K562 (cell line): ENCODE data around the gene WDR46. TPM values are rescaled to one million over a fixed set of nuclear protein-coding genes. Genes with fewer than 3 reads are reported as not detected.

ENCODE experiments used
- BRCA1 ChIP-seq, 2 experiments: fragments of 450-650 bp in 1 of 2; sonication (generic) in 1 of 2; formaldehyde crosslinking in 1 of 2; IDR thresholded peaks; 2 replicates each; pipeline versions ENCODE4 v1.5.0 to v1.6.1; 2017 to 2020; ENCODE audit warnings: mild to moderate bottlenecking in 1 of 2, missing genetic modification reagents in 1 of 2
- ESRRB ChIP-seq: fragments of 250-450 bp; sonication (Bioruptor Pico); IDR thresholded peaks from 2 replicates; pipeline ENCODE4 v1.5.0; 2020; ENCODE audit warnings: mild to moderate bottlenecking, moderate library complexity, borderline replicate concordance
- EWSR1 ChIP-seq: fragments of 450-650 bp; IDR thresholded peaks from 2 replicates; pipeline ENCODE4 v1.6.1; 2018; ENCODE audit warnings: borderline replicate concordance, mild to moderate bottlenecking, low read depth, moderate library complexity; ENCODE audit not compliant: partially characterized antibody
- HSF4 ChIP-seq: fragments of 250-450 bp; sonication (Bioruptor Pico); IDR thresholded peaks from 2 replicates; pipeline ENCODE4 v2.1.2; 2022; ENCODE audit warnings: mild to moderate bottlenecking, moderate library complexity, borderline replicate concordance
- NR2C2 ChIP-seq, 2 experiments: fragments of 200-800 bp in 1 of 2; sonication (Bioruptor generic) in 1 of 2; sonication (generic) in 1 of 2; formaldehyde crosslinking in 1 of 2; IDR thresholded peaks; 2 replicates each; pipeline versions ENCODE4 v1.6.1 to v1.8.0; 2016 to 2022; ENCODE audit warnings: mild to moderate bottlenecking in 1 of 2, missing compliant biosample characterization in 1 of 2, missing genetic modification characterization in 1 of 2, missing genetic modification reagents in 1 of 2
- RB1 ChIP-seq: fragments of 450-650 bp; IDR thresholded peaks from 2 replicates; pipeline ENCODE4 v1.6.1; 2017; ENCODE audit warnings: low read depth, mild to moderate bottlenecking
- SP2 ChIP-seq: IDR thresholded peaks from 2 replicates; pipeline ENCODE4 v1.6.1; 2011; ENCODE audit warnings: mild to moderate bottlenecking, low read depth, low read length, moderate library complexity; ENCODE audit not compliant: poor library complexity, severe bottlenecking; ENCODE audit errors: extremely low read depth
- TCF3 ChIP-seq: sonication (generic); formaldehyde crosslinking; IDR thresholded peaks from 2 replicates; pipeline ENCODE4 v1.4.0; 2020; ENCODE audit warnings: mild to moderate bottlenecking, missing genetic modification reagents
- TEAD1 ChIP-seq, 2 experiments: fragments of 450-650 bp in 1 of 2; sonication (generic) in 1 of 2; formaldehyde crosslinking; IDR thresholded peaks; 2 replicates each; pipeline versions ENCODE4 v1.4.0 to v1.8.0; 2020 to 2022; ENCODE audit warnings: mild to moderate bottlenecking in 2 of 2, missing genetic modification reagents in 1 of 2
- ZC3H4 ChIP-seq: sonication (generic); formaldehyde crosslinking; IDR thresholded peaks from 2 replicates; pipeline ENCODE4 v1.9.0; 2021; ENCODE audit warnings: missing genetic modification reagents, borderline replicate concordance
- polyA plus RNA-seq, 8 experiments: library from polyadenylated mRNA; depleted of rRNA in 4 of 8; stranded (reverse) in 5 of 8; unstranded in 3 of 8; fragments of >200 nt; fragmentation: Nextera tagmentation in 2 of 8; fragmentation: Illumina TruSeq in 1 of 8; extraction: Ambion mirVana in 2 of 8; extraction: Trizol in 1 of 8; gene quantifications; 2 replicates each; pipeline versions ENCODE4 v1.2.1 to v1.2.3, GENCODE V29; 2011 to 2014; ENCODE audit warnings: inconsistent platforms in 1 of 8, missing spikeins in 1 of 8
- total RNA-seq, 7 experiments: library from RNA; depleted of rRNA in 6 of 7; stranded (reverse); fragments of >200 nt in 6 of 7; fragmentation: Illumina TruSeq in 2 of 7; extraction: Trizol in 2 of 7; gene quantifications; 2 replicates each; pipeline versions ENCODE4 v1.2.1 to v1.2.3, GENCODE V29; 2011 to 2021; ENCODE audit warnings: low replicate concordance in 1 of 7
- TF ChIP-seq, protein P1 (sequence below): IDR thresholded peaks from 3 replicates; pipeline ENCODE4 v1.6.1; 2011; ENCODE audit warnings: borderline replicate concordance, mild to moderate bottlenecking, moderate library complexity; ENCODE audit not compliant: insufficient read length; ENCODE audit errors: extremely low read depth
- TF ChIP-seq, protein P2 (sequence below): sonication (generic); formaldehyde crosslinking; IDR thresholded peaks from 2 replicates; pipeline ENCODE4 v1.8.1; 2022; ENCODE audit warnings: missing genetic modification reagents
- TF ChIP-seq, protein P3 (sequence below): fragments of 450-650 bp; IDR thresholded peaks from one replicate; pipeline ENCODE4 v1.6.1; 2018; ENCODE audit warnings: mild to moderate bottlenecking, moderate library complexity; ENCODE audit not compliant: partially characterized antibody
- TF ChIP-seq, protein P4 (sequence below): sonication (generic); formaldehyde crosslinking; IDR thresholded peaks from 2 replicates; pipeline ENCODE4 v1.8.1; 2023; ENCODE audit warnings: mild to moderate bottlenecking, missing genetic modification reagents
- TF ChIP-seq, protein P5 (sequence below): fragments of 450-650 bp; IDR thresholded peaks from 2 replicates; pipeline ENCODE4 v1.6.1; 2018; ENCODE audit not compliant: partially characterized antibody

The WDR46 gene
- total and polyA plus RNA-seq, 9 of the 15 experiments (the other 6 are each of a cell fraction or from before 2014, with no cell fraction given), result 8.9 to 146 (median 93.1) TPM

DNA sequence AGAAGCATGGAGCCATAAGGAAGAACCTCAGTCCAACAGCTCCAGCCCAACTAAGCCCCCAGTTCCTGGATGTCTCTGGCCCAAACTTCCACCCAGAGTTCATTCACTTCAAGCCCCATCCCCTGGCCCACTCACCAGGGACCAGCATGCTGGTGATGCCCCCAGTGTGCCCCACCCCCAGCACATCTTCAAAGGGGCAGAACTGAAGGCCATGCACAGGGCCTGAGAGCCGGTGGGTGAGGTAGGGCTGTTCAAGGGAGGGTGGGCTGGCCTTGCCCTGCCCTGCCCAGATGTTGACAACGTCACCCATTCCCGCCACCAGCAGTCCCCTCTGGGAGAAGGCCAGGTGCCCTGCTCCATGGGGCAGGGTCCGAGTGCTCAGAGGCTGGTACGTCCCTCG lies 8.5 kb downstream of the WDR46 start (continued):
- TF ChIP-seq RB1 (no peak), TEAD1 (CRISPR knock-in tag; IDR thresholded peaks at IDR 0.05) (no peak), BRCA1 (IDR thresholded peaks at IDR 0.05) (no peak), BRCA1 (CRISPR knock-in tag; IDR thresholded peaks at IDR 0.05) (no peak), SP2 (no peak), EWSR1 (no peak), ESRRB (CRISPR knock-in tag) (no peak), ZC3H4 (0 out of 2 replicates have a peak, but pooled peaks have one; percentile 41), HSF4 (CRISPR knock-in tag) (no peak), TCF3 (CRISPR knock-in tag) (no peak), NR2C2 (CRISPR knock-in tag; IDR thresholded peaks at IDR 0.05) (no peak), NR2C2 (tag; IDR thresholded peaks at IDR 0.05) (0 out of 2 replicates have a peak, but pooled peaks have one; percentile 2)
- TF ChIP-seq, protein P1, sequence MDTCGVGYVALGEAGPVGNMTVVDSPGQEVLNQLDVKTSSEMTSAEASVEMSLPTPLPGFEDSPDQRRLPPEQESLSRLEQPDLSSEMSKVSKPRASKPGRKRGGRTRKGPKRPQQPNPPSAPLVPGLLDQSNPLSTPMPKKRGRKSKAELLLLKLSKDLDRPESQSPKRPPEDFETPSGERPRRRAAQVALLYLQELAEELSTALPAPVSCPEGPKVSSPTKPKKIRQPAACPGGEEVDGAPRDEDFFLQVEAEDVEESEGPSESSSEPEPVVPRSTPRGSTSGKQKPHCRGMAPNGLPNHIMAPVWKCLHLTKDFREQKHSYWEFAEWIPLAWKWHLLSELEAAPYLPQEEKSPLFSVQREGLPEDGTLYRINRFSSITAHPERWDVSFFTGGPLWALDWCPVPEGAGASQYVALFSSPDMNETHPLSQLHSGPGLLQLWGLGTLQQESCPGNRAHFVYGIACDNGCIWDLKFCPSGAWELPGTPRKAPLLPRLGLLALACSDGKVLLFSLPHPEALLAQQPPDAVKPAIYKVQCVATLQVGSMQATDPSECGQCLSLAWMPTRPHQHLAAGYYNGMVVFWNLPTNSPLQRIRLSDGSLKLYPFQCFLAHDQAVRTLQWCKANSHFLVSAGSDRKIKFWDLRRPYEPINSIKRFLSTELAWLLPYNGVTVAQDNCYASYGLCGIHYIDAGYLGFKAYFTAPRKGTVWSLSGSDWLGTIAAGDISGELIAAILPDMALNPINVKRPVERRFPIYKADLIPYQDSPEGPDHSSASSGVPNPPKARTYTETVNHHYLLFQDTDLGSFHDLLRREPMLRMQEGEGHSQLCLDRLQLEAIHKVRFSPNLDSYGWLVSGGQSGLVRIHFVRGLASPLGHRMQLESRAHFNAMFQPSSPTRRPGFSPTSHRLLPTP, result no peak
- TF ChIP-seq, protein P2, sequence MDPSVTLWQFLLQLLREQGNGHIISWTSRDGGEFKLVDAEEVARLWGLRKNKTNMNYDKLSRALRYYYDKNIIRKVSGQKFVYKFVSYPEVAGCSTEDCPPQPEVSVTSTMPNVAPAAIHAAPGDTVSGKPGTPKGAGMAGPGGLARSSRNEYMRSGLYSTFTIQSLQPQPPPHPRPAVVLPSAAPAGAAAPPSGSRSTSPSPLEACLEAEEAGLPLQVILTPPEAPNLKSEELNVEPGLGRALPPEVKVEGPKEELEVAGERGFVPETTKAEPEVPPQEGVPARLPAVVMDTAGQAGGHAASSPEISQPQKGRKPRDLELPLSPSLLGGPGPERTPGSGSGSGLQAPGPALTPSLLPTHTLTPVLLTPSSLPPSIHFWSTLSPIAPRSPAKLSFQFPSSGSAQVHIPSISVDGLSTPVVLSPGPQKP (CRISPR knock-in tag), result no peak
- TF ChIP-seq, protein P3, sequence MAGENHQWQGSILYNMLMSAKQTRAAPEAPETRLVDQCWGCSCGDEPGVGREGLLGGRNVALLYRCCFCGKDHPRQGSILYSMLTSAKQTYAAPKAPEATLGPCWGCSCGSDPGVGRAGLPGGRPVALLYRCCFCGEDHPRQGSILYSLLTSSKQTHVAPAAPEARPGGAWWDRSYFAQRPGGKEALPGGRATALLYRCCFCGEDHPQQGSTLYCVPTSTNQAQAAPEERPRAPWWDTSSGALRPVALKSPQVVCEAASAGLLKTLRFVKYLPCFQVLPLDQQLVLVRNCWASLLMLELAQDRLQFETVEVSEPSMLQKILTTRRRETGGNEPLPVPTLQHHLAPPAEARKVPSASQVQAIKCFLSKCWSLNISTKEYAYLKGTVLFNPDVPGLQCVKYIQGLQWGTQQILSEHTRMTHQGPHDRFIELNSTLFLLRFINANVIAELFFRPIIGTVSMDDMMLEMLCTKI, result no peak
- TF ChIP-seq, protein P4, sequence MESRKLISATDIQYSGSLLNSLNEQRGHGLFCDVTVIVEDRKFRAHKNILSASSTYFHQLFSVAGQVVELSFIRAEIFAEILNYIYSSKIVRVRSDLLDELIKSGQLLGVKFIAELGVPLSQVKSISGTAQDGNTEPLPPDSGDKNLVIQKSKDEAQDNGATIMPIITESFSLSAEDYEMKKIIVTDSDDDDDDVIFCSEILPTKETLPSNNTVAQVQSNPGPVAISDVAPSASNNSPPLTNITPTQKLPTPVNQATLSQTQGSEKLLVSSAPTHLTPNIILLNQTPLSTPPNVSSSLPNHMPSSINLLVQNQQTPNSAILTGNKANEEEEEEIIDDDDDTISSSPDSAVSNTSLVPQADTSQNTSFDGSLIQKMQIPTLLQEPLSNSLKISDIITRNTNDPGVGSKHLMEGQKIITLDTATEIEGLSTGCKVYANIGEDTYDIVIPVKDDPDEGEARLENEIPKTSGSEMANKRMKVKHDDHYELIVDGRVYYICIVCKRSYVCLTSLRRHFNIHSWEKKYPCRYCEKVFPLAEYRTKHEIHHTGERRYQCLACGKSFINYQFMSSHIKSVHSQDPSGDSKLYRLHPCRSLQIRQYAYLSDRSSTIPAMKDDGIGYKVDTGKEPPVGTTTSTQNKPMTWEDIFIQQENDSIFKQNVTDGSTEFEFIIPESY (CRISPR knock-in tag), result no peak; the same call in 1 of the 2 replicates
- TF ChIP-seq, protein P5, sequence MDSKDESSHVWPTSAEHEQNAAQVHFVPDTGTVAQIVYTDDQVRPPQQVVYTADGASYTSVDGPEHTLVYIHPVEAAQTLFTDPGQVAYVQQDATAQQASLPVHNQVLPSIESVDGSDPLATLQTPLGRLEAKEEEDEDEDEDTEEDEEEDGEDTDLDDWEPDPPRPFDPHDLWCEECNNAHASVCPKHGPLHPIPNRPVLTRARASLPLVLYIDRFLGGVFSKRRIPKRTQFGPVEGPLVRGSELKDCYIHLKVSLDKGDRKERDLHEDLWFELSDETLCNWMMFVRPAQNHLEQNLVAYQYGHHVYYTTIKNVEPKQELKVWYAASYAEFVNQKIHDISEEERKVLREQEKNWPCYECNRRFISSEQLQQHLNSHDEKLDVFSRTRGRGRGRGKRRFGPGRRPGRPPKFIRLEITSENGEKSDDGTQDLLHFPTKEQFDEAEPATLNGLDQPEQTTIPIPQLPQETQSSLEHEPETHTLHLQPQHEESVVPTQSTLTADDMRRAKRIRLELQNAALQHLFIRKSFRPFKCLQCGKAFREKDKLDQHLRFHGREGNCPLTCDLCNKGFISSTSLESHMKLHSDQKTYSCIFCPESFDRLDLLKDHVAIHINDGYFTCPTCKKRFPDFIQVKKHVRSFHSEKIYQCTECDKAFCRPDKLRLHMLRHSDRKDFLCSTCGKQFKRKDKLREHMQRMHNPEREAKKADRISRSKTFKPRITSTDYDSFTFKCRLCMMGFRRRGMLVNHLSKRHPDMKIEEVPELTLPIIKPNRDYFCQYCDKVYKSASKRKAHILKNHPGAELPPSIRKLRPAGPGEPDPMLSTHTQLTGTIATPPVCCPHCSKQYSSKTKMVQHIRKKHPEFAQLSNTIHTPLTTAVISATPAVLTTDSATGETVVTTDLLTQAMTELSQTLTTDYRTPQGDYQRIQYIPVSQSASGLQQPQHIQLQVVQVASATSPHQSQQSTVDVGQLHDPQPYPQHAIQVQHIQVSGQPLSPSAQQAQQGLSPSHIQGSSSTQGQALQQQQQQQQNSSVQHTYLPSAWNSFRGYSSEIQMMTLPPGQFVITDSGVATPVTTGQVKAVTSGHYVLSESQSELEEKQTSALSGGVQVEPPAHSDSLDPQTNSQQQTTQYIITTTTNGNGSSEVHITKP, result no peak
